Adrenal gland (tissue), 5 donors: ENCODE results near the gene ASTL.

ENCODE experiments used
- POLR2A ChIP-seq, 2 donors: fragments of 450-650 bp; IDR thresholded peaks; one replicate each; pipeline ENCODE4 v1.6.1; 2017; ENCODE audit warnings: antibody characterized with exemption in 2 of 2, mild to moderate bottlenecking in 2 of 2, moderate library complexity in 1 of 2
- TF ChIP-seq, protein P1 (sequence below), 6 experiments: fragments of 450-650 bp in 4 of 6; fragments of 200-600 bp in 2 of 6; sonication (generic) in 1 of 6; IDR thresholded peaks; 1 replicate in 5 of 6; 2 replicates in 1 of 6; pipeline versions ENCODE4 v1.5.1 to v1.8.0; 2016 to 2021; ENCODE audit warnings: antibody characterized with exemption in 6 of 6, mild to moderate bottlenecking in 2 of 6, moderate library complexity in 1 of 6
- donor health status: DM: no; HTN: no; CAD: no.

DNA sequence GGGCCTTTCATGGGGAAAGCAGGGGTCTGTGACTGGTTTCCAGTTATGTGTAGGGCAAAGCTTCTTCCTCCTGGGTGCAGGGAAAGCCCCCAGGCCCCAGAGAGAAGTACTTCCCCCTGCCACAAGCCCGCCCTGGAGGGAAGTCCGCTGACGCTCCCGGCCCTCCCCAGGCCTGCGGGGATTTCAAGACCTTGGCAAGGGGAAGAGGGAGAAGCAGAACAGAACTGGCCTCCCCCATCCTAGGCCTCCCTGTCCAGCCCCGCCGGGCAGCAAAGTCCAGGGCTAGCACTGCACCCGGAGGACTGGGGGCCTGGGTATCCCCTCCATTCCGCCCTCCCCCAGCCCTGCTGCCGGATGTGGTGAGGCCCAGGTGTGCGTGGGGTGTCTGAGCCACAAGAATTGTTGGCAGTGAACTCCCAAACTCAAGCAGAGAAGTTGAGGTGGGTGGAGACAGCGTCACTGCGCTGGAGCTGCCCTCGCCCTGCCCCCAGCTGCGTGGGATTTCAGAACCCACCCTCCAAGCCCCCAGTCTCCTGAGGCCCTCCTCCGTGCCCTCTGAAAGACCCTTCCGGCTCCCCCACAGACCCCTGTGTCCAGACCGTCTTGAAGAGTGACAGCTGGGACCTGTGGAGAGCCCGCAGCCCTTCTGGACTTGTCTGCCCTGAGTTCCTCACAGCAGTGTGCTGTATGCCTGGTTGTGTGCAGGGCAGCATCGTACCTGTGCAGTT lies 8.0 kb upstream of the ASTL start:
- TF ChIP-seq POLR2A (IDR thresholded peaks at IDR 0.05), result no peak
- TF ChIP-seq, protein P1, sequence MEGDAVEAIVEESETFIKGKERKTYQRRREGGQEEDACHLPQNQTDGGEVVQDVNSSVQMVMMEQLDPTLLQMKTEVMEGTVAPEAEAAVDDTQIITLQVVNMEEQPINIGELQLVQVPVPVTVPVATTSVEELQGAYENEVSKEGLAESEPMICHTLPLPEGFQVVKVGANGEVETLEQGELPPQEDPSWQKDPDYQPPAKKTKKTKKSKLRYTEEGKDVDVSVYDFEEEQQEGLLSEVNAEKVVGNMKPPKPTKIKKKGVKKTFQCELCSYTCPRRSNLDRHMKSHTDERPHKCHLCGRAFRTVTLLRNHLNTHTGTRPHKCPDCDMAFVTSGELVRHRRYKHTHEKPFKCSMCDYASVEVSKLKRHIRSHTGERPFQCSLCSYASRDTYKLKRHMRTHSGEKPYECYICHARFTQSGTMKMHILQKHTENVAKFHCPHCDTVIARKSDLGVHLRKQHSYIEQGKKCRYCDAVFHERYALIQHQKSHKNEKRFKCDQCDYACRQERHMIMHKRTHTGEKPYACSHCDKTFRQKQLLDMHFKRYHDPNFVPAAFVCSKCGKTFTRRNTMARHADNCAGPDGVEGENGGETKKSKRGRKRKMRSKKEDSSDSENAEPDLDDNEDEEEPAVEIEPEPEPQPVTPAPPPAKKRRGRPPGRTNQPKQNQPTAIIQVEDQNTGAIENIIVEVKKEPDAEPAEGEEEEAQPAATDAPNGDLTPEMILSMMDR (IDR thresholded peaks at IDR 0.05), result no peak
